Measurements from ENCODE around the gene CHCHD6. TPM values are rescaled to one million over a fixed set of nuclear protein-coding genes. Genes with fewer than 3 reads are reported as not detected.

CHCHD6 gene
- total RNA-seq, 4 donors from 2014 or later: 2.0 to 11.5 (median 10.0) TPM

Other genes with a start within 250 kb of the CHCHD6 start
- gene ZXDC, start 228.3 kb upstream of the CHCHD6 start, total RNA-seq: 10 to 100 TPM; 24.0 to 44.8 (median 26.3) TPM
- not detected for gene UROC1, start 186.5 kb upstream of the CHCHD6 start, total RNA-seq
- 1 to 10 TPM in 3 of 4 donors, under 1 TPM in 1; 0.66 to 2.5 (median 1.3) TPM for gene CHST13, start 180.1 kb upstream of the CHCHD6 start, total RNA-seq
- not detected for gene C3orf22, start 145.3 kb upstream of the CHCHD6 start, total RNA-seq
- gene TXNRD3, start 49.1 kb upstream of the CHCHD6 start, total RNA-seq: 10 to 100 TPM; 10.9 to 19.2 (median 13.4) TPM